Measurements from ENCODE around the gene HUNK.

HUNK gene

DNA sequence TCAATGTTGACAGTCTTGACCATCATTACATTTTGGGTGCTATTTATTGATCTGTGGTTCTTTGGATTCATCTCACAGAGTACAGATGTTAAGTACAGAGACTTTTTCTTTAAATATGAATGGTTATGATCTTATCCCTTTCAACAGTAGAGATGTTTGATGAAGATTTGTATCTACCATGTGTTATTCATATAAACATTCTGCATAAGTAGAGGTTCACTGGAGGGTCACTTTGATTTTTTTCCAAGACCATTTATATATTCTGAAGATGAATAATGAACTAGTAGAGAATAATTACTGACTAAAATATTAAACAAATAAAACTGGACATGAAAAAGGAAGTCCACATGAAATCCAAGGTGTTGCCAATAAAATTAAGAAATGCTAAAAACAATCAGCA, 28.6 kb upstream of the HUNK start:
- H3K4me3 ChIP-seq (ENCODE audit: low read depth, low read length), result no peak overlapping the region
- no peak for TF ChIP-seq CTCF (IDR thresholded peaks at IDR 0.05; ENCODE audit: low read depth, low read length)

DNA sequence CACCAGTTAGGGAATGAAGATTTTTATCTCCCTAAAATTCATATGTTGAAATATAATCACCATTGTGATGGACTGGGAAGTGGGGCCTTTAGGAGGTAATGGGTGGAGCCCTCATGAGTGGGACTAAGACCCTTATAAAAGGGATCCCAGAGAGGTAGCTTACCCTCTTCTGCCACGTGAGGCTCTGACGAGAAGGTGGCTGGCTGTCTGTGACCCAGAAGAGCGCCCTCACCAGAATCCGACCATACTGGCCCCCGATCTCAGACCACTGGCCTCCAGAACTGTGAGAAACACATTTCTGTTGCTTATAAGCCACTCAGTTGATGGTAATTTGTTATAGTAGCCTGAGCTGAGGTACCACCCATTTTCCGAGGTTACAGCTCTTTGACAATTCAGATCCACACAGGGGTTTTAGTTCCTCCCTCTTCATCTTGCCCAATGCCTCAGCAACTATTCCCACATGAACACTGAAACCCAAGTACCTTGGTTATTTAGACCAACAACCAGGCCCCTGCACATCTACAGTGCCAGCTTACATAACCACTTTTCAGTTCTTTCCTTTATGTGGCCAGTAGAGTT, 27.6 kb upstream of the HUNK start:
- TF ChIP-seq CTCF (IDR thresholded peaks at IDR 0.05; ENCODE audit: low read depth, low read length), result no peak
- H3K4me3 ChIP-seq (ENCODE audit: low read depth, low read length), result no peak overlapping the region

GRCh38 chr21:31846690-31847089, 26.1 kb upstream of the HUNK start:
- H3K4me3 ChIP-seq (ENCODE audit: low read depth, low read length), result no peak overlapping the region
- TF ChIP-seq CTCF (IDR thresholded peaks at IDR 0.05; ENCODE audit: low read depth, low read length), result no peak

DNA sequence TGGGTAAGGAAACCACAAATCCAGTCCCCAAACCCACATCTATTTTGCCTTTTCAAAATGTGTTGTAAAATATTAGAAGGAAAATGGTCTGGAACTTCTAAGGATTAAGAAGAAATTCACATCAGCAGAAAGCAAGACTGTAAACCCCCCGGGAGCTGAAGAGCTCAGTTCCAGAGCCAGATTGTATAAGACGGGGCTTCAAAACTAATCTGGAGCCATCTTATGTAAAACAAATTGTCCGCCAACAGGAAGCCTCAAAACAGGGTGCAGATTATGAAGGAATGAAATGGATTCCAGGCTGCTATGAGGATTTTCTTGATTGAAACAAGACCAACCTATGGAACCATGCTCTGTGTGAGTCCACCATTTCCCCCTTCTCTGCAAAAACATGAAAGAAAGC, 25.1 kb upstream of the HUNK start:
- no peak for TF ChIP-seq CTCF (IDR thresholded peaks at IDR 0.05; ENCODE audit: low read depth, low read length)
- no peak overlapping the region for H3K4me3 ChIP-seq (ENCODE audit: low read depth, low read length)

GRCh38 chr21:31848326-31848985, 24.4 kb upstream of the HUNK start:
- H3K4me3 ChIP-seq (ENCODE audit: low read depth, low read length), result no peak overlapping the region
- TF ChIP-seq CTCF (IDR thresholded peaks at IDR 0.05; ENCODE audit: low read depth, low read length), result no peak

- TF ChIP-seq CTCF (IDR thresholded peaks at IDR 0.05; ENCODE audit: low read depth, low read length), result no peak
- H3K4me3 ChIP-seq (ENCODE audit: low read depth, low read length), result no peak overlapping the region
Measured at GRCh38 chr21:31850886-31851285, 21.9 kb upstream of the HUNK start.

GRCh38 chr21:31855180-31855579, 17.6 kb upstream of the HUNK start:
- no peak overlapping the region for H3K4me3 ChIP-seq (ENCODE audit: low read depth, low read length)
- TF ChIP-seq CTCF (IDR thresholded peaks at IDR 0.05; ENCODE audit: low read depth, low read length), result no peak
